HepG2 (cell line): ENCODE data around the gene TCF25. TPM values are rescaled to one million over a fixed set of nuclear protein-coding genes. Genes with fewer than 3 reads are reported as not detected.

Experiments used
- FOXK1 ChIP-seq: sonication (generic); formaldehyde crosslinking; IDR thresholded peaks from 2 replicates; pipeline ENCODE4 v1.4.0; 2020; ENCODE audit warnings: low read depth, missing genetic modification reagents, borderline replicate concordance
- KDM2A ChIP-seq: sonication (generic); formaldehyde crosslinking; IDR thresholded peaks from 2 replicates; pipeline ENCODE4 v1.4.0; 2020; ENCODE audit warnings: low read depth, missing genetic modification reagents, borderline replicate concordance
- RARA ChIP-seq: IDR thresholded peaks from 2 replicates; pipeline ENCODE4 v1.6.1; 2016; ENCODE audit warnings: missing genetic modification reagents, missing compliant biosample characterization
- ZBTB1 ChIP-seq: sonication (generic); formaldehyde crosslinking; IDR thresholded peaks from 2 replicates; pipeline ENCODE4 v1.4.0; 2020; ENCODE audit warnings: missing genetic modification reagents, borderline replicate concordance
- ZNF709 ChIP-seq: sonication (generic); formaldehyde crosslinking; IDR thresholded peaks from 2 replicates; pipeline ENCODE4 v1.5.0; 2020; ENCODE audit warnings: mild to moderate bottlenecking, missing genetic modification reagents
- polyA plus RNA-seq, 8 experiments: library from polyadenylated mRNA; depleted of rRNA in 3 of 8; stranded (reverse) in 7 of 8; unstranded in 1 of 8; fragments of >200 nt; fragmentation: Illumina TruSeq in 4 of 8; extraction: Trizol in 4 of 8; gene quantifications; 2 replicates each; pipeline versions ENCODE4 v1.2.1 to v1.2.3, GENCODE V29; 2011 to 2016; ENCODE audit warnings: low read depth in 4 of 8, missing spikeins in 1 of 8, mixed read lengths in 1 of 8; ENCODE audit not compliant: insufficient read depth in 1 of 8
- total RNA-seq, 5 experiments: library from RNA; depleted of rRNA; stranded (reverse); fragments of >200 nt; fragmentation: Illumina TruSeq; extraction: Trizol; gene quantifications; 2 replicates each; pipeline ENCODE4 v1.2.3, GENCODE V29; 2016; ENCODE audit warnings: low read depth in 1 of 5
- TF ChIP-seq, protein P1 (sequence below): sonication (generic); formaldehyde crosslinking; IDR thresholded peaks from 2 replicates; pipeline ENCODE4 v1.4.0; 2020; ENCODE audit warnings: low read depth, missing genetic modification reagents
- TF ChIP-seq, protein P2 (sequence below): sonication (generic); formaldehyde crosslinking; conservative IDR thresholded peaks from 2 replicates; pipeline ENCODE4 v1.4.0; 2020; ENCODE audit warnings: missing genetic modification reagents
- TF ChIP-seq, protein P3 (sequence below), 2 experiments: sonication (generic) in 1 of 2; formaldehyde crosslinking in 1 of 2; IDR thresholded peaks; 2 replicates each; pipeline versions ENCODE4 v1.6.1 to v1.9.0; 2014 to 2022; ENCODE audit warnings: antibody characterized with exemption in 1 of 2, borderline replicate concordance in 1 of 2, inconsistent platforms in 1 of 2, low read depth in 1 of 2, missing genetic modification reagents in 1 of 2
- TF ChIP-seq, protein P4 (sequence below): sonication (generic); formaldehyde crosslinking; IDR thresholded peaks from 2 replicates; pipeline ENCODE4 v1.5.0; 2020; ENCODE audit warnings: mild to moderate bottlenecking, missing genetic modification reagents
- TF ChIP-seq, protein P5 (sequence below): IDR thresholded peaks from 2 replicates; pipeline ENCODE4 v1.6.1; 2016; ENCODE audit warnings: missing compliant biosample characterization, missing genetic modification reagents, borderline replicate concordance

Gene TCF25
- total and polyA plus RNA-seq, 2 of the 13 experiments (the other 11 are each of a cell fraction or from before 2014, with no cell fraction given), result 138 to 206 TPM

DNA sequence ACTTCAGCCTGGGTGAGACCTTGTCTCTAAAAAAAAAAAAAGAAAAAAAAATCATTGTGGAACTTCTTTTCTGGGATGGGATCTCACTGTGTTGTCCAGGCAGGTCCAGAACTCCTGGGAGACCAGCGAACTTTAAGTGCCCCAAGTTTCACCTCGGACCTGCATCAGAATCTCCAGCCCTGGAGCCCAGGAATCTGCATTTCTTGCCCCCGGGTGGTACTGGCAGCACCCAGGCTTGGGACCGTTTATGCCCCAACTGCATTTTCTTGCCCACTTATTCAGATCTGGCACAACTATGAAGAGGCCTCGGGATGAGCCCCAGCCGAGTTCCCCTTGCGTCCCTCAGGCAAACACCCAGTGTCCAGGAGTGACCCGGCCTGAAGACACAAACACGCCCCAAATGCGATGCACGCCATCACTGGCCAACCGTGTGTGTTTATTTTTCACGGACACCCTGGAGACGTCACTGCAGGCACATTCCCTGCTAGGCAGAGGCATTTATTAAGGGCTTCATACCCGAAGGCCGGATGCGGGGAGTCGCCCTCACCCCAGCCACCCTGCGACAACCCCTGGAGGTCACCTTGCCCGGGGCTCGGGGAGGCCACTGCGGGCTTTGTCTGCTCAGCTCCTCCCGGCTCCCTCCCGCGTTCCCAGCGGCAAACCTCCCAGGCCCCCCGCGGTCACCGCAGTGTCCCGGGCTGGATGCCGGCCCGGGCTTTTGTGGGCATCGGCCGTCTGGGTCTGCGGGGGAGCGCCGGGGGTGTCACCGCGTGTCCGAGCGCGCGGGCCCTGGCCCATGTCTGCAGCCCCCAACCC, 45.8 kb upstream of the TCF25 start (continued):
- TF ChIP-seq, protein P1, sequence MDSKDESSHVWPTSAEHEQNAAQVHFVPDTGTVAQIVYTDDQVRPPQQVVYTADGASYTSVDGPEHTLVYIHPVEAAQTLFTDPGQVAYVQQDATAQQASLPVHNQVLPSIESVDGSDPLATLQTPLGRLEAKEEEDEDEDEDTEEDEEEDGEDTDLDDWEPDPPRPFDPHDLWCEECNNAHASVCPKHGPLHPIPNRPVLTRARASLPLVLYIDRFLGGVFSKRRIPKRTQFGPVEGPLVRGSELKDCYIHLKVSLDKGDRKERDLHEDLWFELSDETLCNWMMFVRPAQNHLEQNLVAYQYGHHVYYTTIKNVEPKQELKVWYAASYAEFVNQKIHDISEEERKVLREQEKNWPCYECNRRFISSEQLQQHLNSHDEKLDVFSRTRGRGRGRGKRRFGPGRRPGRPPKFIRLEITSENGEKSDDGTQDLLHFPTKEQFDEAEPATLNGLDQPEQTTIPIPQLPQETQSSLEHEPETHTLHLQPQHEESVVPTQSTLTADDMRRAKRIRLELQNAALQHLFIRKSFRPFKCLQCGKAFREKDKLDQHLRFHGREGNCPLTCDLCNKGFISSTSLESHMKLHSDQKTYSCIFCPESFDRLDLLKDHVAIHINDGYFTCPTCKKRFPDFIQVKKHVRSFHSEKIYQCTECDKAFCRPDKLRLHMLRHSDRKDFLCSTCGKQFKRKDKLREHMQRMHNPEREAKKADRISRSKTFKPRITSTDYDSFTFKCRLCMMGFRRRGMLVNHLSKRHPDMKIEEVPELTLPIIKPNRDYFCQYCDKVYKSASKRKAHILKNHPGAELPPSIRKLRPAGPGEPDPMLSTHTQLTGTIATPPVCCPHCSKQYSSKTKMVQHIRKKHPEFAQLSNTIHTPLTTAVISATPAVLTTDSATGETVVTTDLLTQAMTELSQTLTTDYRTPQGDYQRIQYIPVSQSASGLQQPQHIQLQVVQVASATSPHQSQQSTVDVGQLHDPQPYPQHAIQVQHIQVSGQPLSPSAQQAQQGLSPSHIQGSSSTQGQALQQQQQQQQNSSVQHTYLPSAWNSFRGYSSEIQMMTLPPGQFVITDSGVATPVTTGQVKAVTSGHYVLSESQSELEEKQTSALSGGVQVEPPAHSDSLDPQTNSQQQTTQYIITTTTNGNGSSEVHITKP (CRISPR knock-in tag), result no peak; the same call in 1 of the 2 replicates
- peak; percentile 65; the same call in 1 of the 2 replicates for TF ChIP-seq ZNF709
- TF ChIP-seq, protein P2, sequence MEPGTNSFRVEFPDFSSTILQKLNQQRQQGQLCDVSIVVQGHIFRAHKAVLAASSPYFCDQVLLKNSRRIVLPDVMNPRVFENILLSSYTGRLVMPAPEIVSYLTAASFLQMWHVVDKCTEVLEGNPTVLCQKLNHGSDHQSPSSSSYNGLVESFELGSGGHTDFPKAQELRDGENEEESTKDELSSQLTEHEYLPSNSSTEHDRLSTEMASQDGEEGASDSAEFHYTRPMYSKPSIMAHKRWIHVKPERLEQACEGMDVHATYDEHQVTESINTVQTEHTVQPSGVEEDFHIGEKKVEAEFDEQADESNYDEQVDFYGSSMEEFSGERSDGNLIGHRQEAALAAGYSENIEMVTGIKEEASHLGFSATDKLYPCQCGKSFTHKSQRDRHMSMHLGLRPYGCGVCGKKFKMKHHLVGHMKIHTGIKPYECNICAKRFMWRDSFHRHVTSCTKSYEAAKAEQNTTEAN (CRISPR knock-in tag), result peak; percentile 44
- TF ChIP-seq, protein P3, sequence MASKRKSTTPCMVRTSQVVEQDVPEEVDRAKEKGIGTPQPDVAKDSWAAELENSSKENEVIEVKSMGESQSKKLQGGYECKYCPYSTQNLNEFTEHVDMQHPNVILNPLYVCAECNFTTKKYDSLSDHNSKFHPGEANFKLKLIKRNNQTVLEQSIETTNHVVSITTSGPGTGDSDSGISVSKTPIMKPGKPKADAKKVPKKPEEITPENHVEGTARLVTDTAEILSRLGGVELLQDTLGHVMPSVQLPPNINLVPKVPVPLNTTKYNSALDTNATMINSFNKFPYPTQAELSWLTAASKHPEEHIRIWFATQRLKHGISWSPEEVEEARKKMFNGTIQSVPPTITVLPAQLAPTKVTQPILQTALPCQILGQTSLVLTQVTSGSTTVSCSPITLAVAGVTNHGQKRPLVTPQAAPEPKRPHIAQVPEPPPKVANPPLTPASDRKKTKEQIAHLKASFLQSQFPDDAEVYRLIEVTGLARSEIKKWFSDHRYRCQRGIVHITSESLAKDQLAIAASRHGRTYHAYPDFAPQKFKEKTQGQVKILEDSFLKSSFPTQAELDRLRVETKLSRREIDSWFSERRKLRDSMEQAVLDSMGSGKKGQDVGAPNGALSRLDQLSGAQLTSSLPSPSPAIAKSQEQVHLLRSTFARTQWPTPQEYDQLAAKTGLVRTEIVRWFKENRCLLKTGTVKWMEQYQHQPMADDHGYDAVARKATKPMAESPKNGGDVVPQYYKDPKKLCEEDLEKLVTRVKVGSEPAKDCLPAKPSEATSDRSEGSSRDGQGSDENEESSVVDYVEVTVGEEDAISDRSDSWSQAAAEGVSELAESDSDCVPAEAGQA (IDR thresholded peaks at IDR 0.05; ENCODE audit: low read depth), result no peak
- TF ChIP-seq, protein P3 (CRISPR knock-in tag; IDR thresholded peaks at IDR 0.05; ENCODE audit: borderline replicate concordance), result no peak
- TF ChIP-seq, protein P4, sequence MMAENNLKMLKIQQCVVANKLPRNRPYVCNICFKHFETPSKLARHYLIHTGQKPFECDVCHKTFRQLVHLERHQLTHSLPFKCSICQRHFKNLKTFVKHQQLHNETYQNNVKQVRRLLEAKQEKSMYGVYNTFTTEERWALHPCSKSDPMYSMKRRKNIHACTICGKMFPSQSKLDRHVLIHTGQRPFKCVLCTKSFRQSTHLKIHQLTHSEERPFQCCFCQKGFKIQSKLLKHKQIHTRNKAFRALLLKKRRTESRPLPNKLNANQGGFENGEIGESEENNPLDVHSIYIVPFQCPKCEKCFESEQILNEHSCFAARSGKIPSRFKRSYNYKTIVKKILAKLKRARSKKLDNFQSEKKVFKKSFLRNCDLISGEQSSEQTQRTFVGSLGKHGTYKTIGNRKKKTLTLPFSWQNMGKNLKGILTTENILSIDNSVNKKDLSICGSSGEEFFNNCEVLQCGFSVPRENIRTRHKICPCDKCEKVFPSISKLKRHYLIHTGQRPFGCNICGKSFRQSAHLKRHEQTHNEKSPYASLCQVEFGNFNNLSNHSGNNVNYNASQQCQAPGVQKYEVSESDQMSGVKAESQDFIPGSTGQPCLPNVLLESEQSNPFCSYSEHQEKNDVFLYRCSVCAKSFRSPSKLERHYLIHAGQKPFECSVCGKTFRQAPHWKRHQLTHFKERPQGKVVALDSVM (CRISPR knock-in tag), result 0 out of 2 replicates have a peak, but pooled peaks have one; percentile 6
- TF ChIP-seq, protein P5, sequence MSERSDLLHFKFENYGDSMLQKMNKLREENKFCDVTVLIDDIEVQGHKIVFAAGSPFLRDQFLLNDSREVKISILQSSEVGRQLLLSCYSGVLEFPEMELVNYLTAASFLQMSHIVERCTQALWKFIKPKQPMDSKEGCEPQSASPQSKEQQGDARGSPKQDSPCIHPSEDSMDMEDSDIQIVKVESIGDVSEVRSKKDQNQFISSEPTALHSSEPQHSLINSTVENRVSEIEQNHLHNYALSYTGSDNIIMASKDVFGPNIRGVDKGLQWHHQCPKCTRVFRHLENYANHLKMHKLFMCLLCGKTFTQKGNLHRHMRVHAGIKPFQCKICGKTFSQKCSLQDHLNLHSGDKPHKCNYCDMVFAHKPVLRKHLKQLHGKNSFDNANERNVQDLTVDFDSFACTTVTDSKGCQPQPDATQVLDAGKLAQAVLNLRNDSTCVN, result no peak
- TF ChIP-seq FOXK1 (CRISPR knock-in tag), result peak; percentile 28; the same call in 1 of the 2 replicates
- no peak; the same call in 1 of the 2 replicates for TF ChIP-seq ZBTB1 (CRISPR knock-in tag)
- peak; percentile 86 for TF ChIP-seq KDM2A (CRISPR knock-in tag)
- peak; percentile 41 for TF ChIP-seq RARA
